HG02938 (cell line): ENCODE measurements around the gene ASIC4.

Source experiments
- ATAC-seq: cut with Tn5 transposase; IDR thresholded peaks from one replicate; pipeline ENCODE4 v1.9.1; 2021; ENCODE audit warnings: mild to moderate bottlenecking, moderate library complexity; ENCODE audit not compliant: unreplicated experiment

ASIC4 gene, protein sequence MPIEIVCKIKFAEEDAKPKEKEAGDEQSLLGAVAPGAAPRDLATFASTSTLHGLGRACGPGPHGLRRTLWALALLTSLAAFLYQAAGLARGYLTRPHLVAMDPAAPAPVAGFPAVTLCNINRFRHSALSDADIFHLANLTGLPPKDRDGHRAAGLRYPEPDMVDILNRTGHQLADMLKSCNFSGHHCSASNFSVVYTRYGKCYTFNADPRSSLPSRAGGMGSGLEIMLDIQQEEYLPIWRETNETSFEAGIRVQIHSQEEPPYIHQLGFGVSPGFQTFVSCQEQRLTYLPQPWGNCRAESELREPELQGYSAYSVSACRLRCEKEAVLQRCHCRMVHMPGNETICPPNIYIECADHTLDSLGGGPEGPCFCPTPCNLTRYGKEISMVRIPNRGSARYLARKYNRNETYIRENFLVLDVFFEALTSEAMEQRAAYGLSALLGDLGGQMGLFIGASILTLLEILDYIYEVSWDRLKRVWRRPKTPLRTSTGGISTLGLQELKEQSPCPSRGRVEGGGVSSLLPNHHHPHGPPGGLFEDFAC

DNA sequence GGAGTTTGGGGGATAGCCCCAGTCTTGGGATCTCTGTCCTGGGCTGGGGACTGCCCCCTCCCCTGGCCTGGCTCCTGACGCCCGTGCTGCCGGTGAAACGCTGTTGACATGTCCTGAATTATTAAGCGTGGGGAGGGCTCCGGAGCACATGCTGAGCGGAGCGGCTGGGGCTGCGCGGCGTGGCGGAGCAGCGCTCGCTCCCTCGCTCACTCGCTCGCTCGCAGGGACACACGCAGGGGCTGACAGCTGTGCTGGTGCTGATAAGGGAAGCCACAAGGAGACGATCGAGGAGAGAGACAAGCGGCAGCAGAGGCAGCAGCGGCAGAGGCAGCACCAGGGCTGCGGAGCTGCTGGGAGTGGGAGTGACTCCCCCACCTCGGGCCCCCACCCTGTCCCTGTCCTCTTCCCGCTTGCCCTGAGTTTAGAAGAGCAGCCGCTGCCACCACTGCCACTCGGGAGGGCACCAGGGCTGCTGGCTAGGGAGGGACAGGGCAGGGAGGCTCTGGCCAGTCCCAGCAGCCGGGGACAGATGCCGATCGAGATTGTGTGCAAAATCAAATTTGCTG is at the start of gene ASIC4:
Gene ASIC4 (plus strand): TSS at position 287 of the 566 bp plus-strand sequence. CDS start 243 bp downstream, at position 530.
- ATAC-seq = no peak

DNA sequence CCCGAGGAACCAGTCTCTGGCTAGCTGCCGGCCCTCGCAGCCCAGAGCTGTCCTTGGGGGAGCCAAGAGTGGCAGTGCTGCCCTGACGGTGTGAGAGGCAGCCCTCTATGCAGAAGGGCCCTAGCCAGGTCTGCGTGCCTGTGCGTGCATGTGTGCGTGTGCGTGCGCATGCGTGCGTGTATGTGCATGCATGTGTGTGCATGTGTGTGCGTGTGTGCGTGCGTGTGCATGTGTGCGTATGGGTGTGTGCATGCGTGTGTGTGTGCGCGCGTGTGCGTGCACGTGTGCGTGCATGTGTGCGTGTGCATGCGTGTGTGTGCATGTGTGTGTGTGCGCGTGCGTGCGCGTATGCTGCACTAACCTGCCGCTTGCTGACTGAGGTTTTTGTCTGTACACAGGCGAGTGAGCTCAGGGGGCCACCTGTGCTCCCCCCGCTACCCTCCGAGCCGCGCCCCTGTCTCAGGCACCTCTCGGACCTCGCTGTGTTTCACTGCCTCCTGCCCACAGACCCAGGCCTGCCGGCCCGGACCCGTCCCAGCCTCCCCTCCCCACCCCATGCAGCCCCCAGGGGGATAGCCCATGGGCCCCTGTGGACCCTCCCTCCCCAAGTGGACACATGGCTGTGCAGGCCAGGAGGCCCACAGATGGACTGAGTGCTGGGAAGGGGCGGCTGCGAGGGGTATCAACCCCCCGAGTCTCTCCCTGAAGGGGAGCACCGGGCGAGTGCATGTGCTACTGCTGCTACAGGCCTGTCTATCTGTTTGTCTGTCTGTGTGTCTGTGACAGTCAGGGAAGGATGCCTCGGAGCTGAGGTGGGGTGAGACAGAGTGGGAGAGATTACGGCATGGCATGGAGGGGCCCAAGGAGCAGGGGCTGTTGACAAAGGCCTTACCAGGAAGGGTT is 48.4 kb upstream of the ASIC4 start:
- ATAC-seq = no peak

DNA sequence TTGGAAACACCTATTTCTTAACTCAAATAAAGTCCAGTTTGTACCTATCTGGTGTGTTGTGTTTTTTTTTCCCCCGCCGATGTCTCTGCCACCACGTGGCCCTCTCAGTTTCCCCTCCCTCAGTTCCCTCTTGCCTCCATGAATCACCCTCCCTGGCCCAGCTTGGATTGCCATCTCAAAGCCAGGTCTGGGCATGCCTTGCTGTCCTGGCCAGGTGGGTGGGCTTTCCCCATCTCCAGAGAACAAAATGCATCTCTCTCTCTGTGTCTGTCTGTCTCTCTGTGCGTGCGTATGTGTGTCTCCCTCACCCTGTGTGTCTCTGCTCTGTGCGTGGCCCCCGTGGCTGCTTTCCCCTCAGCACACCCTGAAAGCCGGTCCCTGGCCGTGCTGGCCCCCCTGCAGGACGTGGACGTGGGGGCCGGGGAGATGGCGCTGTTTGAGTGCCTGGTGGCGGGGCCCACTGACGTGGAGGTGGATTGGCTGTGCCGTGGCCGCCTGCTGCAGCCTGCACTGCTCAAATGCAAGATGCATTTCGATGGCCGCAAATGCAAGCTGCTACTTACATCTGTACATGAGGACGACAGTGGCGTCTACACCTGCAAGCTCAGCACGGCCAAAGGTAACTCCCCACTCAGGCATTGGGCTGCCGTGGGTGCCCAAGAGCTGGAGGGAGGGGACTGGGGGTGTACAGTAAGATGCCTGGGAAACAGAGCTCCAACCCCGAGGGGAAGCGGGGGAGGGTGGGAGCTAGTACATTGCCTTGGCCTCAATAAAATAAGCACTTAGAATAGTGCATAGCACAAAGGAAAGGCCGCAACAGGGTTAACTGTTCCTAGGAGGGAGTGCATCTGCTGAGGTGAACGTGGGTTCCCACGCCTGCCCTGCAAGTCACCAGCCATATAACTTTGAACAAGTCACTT is 47.2 kb upstream of the ASIC4 start:
- ATAC-seq = no peak

DNA sequence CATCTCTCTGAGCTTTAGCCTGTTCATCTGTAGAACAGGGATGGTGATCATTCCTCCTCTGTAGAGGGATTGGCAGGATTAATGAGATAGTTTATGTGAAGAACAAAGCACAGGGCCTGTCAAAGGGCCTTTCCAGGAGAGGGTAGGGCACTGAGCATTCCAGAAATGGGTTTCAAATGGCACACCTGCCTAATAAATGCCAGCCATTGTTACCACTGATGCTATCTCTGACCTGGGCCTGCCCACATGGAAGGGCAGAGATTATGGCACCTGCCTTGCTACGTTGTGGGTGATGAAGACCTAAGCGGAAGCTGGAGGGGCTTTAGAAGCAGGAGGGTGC is 46.6 kb upstream of the ASIC4 start:
- no peak for ATAC-seq

DNA sequence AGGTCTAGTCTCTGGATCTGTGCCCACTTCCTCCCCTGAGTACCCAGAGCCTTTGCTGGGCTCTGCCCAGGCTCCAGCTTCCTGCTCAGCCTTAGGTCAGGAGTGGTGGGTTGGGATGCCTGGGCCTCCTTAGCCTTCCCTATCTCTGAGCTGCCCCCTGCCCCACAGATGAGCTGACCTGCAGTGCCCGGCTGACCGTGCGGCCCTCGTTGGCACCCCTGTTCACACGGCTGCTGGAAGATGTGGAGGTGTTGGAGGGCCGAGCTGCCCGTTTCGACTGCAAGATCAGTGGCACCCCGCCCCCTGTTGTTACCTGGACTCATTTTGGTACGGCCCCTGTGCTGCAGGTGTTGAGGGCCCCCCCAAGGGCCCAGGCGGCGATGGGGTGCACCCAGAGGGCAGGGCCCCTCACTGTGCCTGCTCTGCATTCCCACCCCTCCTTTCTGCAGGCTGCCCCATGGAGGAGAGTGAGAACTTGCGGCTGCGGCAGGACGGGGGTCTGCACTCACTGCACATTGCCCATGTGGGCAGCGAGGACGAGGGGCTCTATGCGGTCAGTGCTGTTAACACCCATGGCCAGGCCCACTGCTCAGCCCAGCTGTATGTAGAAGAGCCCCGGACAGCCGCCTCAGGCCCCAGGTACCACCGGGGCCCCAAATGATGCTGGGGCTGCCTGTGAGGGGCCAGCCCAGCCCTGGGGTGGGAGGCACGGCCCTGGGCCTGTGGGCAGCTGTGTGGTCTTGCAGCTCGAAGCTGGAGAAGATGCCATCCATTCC is 45.7 kb upstream of the ASIC4 start:
- ATAC-seq = no peak

DNA sequence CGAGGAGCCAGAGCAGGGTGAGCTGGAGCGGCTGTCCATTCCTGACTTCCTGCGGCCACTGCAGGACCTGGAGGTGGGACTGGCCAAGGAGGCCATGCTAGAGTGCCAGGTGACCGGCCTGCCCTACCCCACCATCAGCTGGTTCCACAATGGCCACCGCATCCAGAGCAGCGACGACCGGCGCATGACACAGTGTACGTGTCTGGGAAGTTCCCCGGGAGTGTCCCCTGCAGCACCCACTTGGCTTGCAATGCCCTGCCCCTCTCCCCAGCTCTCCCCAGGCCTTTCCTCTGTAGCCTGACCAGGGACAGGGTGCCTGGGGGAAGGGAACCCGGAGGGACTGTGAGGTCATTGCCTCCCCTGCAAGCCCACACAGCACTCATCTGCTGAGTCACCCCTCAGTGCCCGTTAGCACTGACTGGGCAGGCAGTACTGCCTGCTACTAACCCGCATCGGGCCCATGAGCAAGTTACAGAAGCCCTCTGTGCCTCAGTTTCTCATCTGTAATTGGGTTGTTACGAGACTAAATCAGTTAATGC is 45.0 kb upstream of the ASIC4 start:
- no peak for ATAC-seq

DNA sequence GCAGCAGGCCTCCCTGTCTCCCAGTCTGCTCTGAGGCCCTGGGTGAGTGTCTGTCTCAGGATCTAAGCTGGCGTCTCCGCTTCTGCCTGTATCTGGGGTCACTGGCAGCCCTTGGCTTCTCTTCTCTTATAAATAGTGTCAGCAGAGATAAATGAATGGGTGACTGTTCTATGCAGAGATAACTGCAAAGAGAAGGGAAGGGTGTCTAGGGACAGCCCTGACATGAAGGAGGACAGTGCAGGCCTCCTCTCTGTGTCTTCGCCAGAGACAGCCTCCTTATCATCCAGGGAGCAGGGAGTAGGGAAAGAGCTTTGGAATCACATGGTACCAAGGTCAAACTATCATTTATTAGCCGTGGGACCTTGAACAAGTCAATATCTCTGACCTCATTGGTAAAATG is 43.9 kb upstream of the ASIC4 start:
- ATAC-seq = no peak

DNA sequence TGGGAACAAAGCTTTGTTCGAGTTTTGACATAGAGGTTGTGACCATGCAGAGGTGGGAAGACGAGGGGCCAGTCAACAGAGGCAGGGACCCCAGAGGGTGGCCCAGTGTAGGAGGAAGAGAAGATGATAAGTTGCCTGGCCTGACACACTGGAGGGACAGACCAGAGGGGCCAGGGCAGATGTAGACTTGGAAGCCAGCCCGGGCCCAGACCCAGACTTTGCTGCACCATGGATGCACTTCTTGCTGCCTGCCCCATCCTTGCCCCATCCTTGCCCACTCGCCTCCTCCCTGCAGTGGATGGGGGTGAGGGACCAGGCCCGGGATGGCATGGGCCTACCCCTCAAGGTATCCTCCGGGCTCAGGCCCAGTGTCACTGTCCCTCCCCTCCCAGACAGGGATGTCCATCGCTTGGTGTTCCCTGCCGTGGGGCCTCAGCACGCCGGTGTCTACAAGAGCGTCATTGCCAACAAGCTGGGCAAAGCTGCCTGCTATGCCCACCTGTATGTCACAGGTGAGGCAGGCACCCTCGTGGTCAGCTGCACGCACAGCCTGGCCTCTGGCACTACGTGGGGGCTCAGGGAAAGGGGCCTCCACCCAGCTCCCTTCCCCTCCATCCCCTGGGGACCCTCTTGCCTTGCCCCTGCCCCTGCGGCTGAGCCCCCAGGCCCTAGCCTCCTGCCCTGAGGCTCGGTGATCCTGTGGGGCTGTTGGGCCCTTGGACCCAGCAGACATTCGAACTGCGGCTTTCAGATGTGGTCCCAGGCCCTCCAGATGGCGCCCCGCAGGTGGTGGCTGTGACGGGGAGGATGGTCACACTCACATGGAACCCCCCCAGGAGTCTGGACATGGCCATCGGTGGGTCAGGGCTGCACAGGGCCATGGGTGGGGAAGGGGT is 42.6 kb upstream of the ASIC4 start:
- no peak for ATAC-seq

DNA sequence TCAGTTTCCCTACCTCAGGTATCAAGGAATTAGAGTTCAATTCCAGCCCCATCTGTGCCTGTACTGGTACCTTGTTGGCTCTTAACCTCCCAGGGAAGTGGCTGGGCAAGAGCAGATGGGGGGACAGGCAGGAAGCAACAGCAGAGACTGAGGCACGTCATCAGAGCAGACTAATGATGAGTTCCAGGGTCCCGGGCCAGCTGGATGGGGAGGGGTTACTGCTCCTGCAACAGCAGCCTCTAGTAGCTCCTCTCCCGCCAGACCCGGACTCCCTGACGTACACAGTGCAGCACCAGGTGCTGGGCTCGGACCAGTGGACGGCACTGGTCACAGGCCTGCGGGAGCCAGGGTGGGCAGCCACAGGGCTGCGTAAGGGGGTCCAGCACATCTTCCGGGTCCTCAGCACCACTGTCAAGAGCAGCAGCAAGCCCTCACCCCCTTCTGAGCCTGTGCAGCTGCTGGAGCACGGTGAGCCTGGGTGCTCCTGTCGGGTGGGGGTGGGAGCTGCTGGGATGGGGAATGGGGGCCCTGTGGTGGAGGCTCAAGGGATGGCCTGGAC is 41.6 kb upstream of the ASIC4 start:
- no peak for ATAC-seq

DNA sequence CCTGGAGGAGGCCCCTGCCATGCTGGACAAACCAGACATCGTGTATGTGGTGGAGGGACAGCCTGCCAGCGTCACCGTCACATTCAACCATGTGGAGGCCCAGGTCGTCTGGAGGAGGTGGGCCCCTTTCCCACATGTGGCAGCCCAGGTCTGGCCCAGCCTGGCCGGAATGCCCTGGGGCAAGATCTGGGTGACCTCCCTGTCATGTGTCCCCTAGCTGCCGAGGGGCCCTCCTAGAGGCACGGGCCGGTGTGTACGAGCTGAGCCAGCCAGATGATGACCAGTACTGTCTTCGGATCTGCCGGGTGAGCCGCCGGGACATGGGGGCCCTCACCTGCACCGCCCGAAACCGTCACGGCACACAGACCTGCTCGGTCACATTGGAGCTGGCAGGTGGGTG is 40.8 kb upstream of the ASIC4 start:
- no peak for ATAC-seq

DNA sequence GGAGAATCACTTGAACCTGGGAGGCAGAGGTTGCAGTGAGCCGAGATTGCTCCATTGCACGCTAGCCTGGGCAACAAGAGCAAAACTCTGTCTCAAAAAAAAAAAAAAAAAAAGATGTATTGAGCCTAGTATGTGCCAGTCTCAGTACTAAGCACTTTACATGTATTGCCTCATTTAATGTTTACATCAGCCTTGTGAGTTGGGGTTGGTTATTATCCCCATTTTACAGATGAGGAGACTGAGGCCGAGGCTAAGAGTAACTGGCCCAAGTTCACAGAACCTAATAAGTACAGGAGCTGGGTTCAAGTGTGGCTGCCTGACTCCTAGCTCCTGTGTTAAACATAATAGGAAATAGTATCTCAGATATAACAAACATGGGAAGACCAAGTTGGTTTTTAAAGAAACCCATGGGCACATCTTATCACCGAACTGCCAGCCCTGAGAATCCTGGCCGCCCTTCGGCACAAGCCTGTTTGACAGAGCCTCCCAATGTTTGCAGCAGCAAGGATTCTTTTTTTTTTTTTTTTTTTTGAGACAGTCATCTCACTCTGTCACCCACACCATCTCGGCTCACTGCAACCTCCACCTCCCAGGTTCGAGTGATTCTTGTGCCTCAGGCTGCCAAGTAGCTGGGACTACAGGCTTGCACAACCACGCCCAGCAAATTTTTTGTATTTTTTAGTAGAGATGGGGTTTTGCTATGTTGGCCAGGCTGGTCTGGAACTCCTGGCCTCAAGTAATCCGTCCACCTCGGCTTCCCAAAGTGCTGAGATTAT is 39.8 kb upstream of the ASIC4 start:
- ATAC-seq = no peak

DNA sequence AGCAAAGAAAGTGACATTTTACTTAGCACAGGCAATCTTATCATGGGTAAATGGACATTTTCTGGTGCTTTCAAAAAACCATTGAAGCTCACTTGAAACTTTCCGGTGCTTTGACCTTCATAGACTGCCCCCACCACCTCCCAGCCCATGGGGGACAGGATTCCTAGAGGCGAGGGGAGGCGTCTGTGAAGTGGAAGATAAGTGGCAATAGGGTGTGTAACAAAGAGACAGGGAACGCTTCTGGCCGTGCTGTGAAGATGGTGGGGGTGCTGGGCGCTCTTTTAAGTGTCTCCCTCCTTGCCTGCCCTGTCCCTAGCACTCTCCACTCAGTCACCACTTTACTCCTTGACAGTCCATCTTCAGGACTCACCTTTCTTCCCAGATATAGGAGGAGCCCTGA is 39.0 kb upstream of the ASIC4 start:
- no peak for ATAC-seq

DNA sequence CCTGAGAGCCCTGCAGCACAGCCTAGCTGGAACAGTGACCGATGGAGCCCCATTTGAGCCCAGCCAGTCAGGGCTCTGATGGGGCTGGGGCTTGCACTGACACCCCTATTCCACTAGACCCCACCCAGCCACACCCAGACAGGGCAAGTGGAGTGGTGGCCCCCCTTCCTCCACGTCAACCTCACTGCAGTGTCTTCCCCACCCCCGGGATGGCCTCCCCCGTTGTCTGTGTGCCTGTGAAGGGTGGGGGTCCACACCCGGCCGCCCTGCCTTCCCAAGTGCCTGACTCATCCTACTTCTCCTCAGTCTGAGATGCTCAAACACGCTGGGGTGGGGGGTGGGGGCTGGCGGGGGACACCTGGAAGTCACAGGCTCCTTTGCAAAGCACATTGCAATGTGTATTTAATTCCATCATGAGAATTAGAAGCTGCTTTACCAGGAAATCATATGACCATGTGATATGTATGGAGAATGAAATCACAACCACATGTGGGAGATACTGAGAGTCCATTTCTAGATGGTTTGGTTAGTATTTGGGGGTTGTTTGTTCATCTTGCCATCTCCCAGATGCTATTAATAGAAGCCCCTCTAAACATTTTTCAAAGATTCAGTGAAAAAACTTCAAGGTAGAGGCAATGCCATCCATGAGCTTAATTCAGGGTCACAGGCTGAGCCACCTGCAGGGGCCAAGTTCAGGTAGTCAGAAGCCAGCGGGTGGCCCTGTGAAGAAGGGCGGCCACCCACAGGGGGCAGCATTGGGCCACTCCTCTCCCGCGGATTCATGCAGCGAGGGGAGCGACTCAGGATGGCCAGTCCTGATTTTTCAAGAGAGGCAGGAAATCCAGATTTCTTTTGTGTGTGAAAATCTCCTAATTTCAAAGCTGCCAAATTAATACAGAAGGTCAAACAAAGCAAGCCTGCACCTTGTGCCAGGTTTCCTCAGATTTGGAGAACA is 38.3 kb upstream of the ASIC4 start:
- ATAC-seq = no peak

DNA sequence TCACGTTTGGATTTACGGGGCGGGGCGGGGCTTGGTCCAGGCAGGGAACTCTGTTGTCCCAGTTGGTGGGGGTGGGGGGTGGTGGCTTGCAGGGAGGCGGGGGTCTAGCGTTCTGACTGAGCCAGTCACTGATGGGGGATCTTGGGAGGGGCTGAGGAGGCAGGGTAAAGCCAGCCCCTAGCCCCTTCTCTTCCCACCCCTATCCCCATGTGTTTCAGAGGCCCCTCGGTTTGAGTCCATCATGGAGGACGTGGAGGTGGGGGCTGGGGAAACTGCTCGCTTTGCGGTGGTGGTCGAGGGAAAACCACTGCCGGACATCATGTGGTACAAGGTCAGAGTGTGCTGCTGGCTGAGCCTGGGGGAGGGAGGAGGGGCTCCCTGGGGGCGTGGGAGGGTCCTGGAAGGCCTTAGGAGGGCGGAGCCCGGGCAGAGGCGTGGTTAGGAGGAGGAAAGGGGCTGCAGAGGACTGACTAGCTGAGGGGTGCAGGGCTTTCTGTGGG is 37.6 kb upstream of the ASIC4 start:
- ATAC-seq = no peak

DNA sequence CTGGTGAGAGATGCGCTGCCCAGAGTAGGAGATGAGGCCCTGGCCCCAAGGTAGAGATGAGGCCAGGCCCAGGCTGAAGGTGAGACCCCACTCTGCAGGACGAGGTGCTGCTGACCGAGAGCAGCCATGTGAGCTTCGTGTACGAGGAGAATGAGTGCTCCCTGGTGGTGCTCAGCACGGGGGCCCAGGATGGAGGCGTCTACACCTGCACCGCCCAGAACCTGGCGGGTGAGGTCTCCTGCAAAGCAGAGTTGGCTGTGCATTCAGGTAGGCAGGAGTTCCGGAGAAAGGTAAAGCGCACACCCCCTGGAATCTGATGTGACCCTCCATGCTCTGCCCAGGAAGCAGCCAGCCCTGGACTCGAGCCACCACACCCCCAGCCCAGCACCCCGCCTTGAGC is 37.1 kb upstream of the ASIC4 start:
- ATAC-seq = no peak

DNA sequence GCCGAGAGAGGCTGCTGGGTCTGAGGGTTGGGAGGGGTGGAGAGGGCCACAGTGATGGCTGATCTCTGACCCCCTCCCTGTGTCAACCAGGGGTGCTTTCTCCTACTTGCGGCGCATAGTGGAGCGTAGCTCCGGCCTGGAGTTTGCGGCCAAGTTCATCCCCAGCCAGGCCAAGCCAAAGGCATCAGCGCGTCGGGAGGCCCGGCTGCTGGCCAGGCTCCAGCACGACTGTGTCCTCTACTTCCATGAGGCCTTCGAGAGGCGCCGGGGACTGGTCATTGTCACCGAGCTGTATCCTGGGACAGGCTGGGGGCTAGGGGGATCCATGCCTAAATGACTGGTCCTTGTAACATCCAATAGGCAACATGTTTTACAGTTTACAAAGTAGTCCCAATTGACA is 36.5 kb upstream of the ASIC4 start:
- ATAC-seq = no peak
